ENCODE measurements around the gene MAN2C1.

Gene MAN2C1

DNA sequence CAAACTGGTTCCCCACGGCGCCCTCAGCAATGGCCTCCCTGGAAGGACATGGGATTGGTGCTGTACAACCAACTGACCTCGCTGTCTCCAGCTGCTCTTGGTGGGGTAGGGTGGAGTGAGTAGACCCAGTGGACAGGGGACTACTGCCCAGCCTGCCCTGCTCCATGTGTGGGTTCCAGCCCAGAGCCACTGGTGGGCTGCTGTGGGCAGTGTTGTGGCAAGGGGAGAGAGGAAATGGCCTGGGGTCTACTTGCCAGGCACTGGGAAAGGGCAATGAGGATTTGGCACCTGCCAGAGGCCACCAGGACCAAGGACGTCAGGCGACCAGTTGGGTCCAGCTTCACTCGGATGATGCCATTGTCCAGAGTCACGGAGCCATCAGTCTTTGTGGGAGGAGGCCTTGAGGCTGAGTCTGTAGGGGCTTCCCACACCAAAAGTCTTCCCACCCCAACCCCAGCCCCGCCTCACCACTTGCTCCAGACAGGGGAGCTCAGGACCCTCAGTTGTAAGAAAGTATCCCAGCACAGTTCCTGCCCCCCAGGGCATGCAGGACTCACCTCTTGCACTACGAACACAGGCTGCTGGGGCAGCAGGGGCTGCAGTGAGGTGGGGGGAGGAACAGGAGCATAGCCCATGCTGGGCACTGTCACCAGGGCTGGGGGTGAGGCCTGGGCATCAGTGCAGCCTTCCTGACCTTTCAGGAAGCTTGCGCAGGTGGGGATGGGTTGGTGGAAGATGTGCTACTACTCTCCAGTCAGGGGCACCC lies 9.5 kb downstream of the MAN2C1 start:
- no peak overlapping the region for H3K4ac ChIP-seq (ENCODE audit: low read length)
- H3K9ac ChIP-seq (ENCODE audit: low read depth, low read length, poor library complexity) = no peak overlapping the region
- H3K23ac ChIP-seq (ENCODE audit: low read depth, low read length, poor library complexity) = no peak overlapping the region
- peaks cover 38 to 76% of the 10 kb centered on the region in 2 donors for H3K36me3 ChIP-seq (replicated peaks in 1 of 2; ENCODE audit: control insufficient read depth in 2 of 2, insufficient read depth in 2 of 2, low read length in 2 of 2)
- no peak overlapping the region for H3K18ac ChIP-seq (ENCODE audit: low read length)
- no peak for DNase-seq (ENCODE audit: low spot score)
- WGBS, 2 donors (ENCODE audit: extremely low coverage in 2 of 2, insufficient read length in 2 of 2, insufficient replicate concordance in 1 of 2) = no CpG with 5 or more reads among the region's 10 CpGs
- H3K79me1 ChIP-seq (ENCODE audit: low read depth, low read length) = no peaks in the 10 kb centered on the region
- no peak overlapping the region for H2BK15ac ChIP-seq (ENCODE audit: low read length)
- H3K27me3 ChIP-seq (ENCODE audit: control insufficient read depth in 3 of 3, insufficient read depth in 3 of 3, low read depth in 1 of 3, low read length in 3 of 3) = no peaks in the 10 kb centered on the region
- peak overlapping the region; percentile 66 for H2BK5ac ChIP-seq (ENCODE audit: low read length)
- H3K14ac ChIP-seq (ENCODE audit: low read length) = no peak overlapping the region
- no peak overlapping the region for H2BK120ac ChIP-seq (ENCODE audit: low read depth, low read length)
- H3K4me1 ChIP-seq (ENCODE audit: control insufficient read depth in 2 of 2, insufficient read depth in 1 of 2, low read depth in 1 of 2, low read length in 2 of 2) = no peaks in the 10 kb centered on the region
- H3K4me3 ChIP-seq (ENCODE audit: low read length in 2 of 2) = no peak overlapping the region
- no peak overlapping the region for H2AFZ ChIP-seq (ENCODE audit: low read length)
- H4K8ac ChIP-seq (ENCODE audit: low read depth, low read length) = peak overlapping the region; percentile 43
- no peak overlapping the region for H2AK5ac ChIP-seq (ENCODE audit: low read depth, low read length)
- peaks cover 0 to 2% of the 10 kb centered on the region in 2 donors for H3K9me3 ChIP-seq (replicated peaks in 1 of 2; ENCODE audit: control insufficient read depth in 2 of 2, insufficient read depth in 1 of 2, low read depth in 1 of 2, low read length in 2 of 2)
- no peak overlapping the region for H2BK12ac ChIP-seq (ENCODE audit: low read length)
- H3K4me2 ChIP-seq (ENCODE audit: insufficient read depth, low read length, poor library complexity, severe bottlenecking) = no peak overlapping the region
- no peak overlapping the region for H3K27ac ChIP-seq (replicated peaks; ENCODE audit: low read length)
- H4K91ac ChIP-seq (ENCODE audit: low read depth, low read length, poor library complexity) = no peak overlapping the region

DNA sequence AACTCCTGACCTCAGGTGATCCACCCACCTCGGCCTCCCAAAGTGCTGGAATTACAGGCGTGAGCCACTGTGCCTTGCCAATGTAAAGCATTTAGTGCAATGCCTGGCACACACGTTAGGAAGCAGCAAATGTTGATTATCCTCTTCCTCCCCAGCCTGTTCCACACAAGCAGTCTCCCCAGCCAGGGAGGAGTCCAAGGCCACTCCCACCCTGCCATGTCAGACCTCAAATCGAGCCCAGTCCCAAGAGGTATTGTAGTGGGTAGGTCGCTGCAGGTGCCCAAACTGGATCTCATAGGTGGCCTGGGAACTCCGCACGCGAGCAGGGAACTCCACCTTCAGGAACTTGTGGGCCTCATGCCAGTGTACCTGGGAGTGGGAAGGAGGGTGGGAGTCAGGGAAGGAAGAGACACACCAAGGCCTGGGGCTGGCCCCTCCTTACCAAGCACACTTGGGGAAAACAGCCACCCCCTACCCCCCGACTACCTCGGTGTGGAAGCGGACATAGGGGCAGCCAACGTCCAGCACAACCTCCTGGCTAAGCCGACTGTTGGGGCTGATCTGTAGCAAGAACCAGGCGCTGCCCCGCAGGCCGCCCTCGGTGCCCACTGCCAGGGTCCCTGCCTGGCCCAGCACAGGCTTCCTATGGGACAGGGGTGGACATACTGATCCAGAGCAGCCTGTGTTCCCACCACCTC lies 10.3 kb downstream of the MAN2C1 start:
- Histone ChIP-seq H3K18ac (ENCODE audit: low read length) (no peak overlapping the region), H3K27me3 (ENCODE audit: control insufficient read depth in 3 of 3, insufficient read depth in 3 of 3, low read depth in 1 of 3, low read length in 3 of 3) (no peaks in the 10 kb centered on the region), H2AFZ (ENCODE audit: low read length) (no peak overlapping the region), H3K4me3 (ENCODE audit: low read length in 2 of 2) (peak overlapping the region in 1 of 2 donors; percentile 60), H3K4me1 (ENCODE audit: control insufficient read depth in 2 of 2, insufficient read depth in 1 of 2, low read depth in 1 of 2, low read length in 2 of 2) (no peaks in the 10 kb centered on the region), H2BK12ac (ENCODE audit: low read length) (no peak overlapping the region), H2BK120ac (ENCODE audit: low read depth, low read length) (no peak overlapping the region), H3K27ac (replicated peaks; ENCODE audit: low read length) (no peak overlapping the region), H3K9ac (ENCODE audit: low read depth, low read length, poor library complexity) (peak overlapping the region; percentile 30), H4K8ac (ENCODE audit: low read depth, low read length) (peak overlapping the region; percentile 43), H3K4me2 (ENCODE audit: insufficient read depth, low read length, poor library complexity, severe bottlenecking) (no peak overlapping the region), H3K79me1 (ENCODE audit: low read depth, low read length) (no peaks in the 10 kb centered on the region), H3K4ac (ENCODE audit: low read length) (no peak overlapping the region), H2BK15ac (ENCODE audit: low read length) (no peak overlapping the region), H2BK5ac (ENCODE audit: low read length) (peak overlapping the region; percentile 66), H3K14ac (ENCODE audit: low read length) (no peak overlapping the region), H4K91ac (ENCODE audit: low read depth, low read length, poor library complexity) (no peak overlapping the region), H3K9me3 (replicated peaks in 1 of 2; ENCODE audit: control insufficient read depth in 2 of 2, insufficient read depth in 1 of 2, low read depth in 1 of 2, low read length in 2 of 2) (peaks cover 0 to 2% of the 10 kb centered on the region in 2 donors), H2AK5ac (ENCODE audit: low read depth, low read length) (no peak overlapping the region), H3K36me3 (replicated peaks in 1 of 2; ENCODE audit: control insufficient read depth in 2 of 2, insufficient read depth in 2 of 2, low read length in 2 of 2) (peaks cover 36 to 74% of the 10 kb centered on the region in 2 donors), H3K23ac (ENCODE audit: low read depth, low read length, poor library complexity) (peak overlapping the region; percentile 80)
- DNase-seq (ENCODE audit: low spot score) = no peak
- no CpG with 5 or more reads among the region's 17 CpGs for WGBS, 2 donors (ENCODE audit: extremely low coverage in 2 of 2, insufficient read length in 2 of 2, insufficient replicate concordance in 1 of 2)

DNA sequence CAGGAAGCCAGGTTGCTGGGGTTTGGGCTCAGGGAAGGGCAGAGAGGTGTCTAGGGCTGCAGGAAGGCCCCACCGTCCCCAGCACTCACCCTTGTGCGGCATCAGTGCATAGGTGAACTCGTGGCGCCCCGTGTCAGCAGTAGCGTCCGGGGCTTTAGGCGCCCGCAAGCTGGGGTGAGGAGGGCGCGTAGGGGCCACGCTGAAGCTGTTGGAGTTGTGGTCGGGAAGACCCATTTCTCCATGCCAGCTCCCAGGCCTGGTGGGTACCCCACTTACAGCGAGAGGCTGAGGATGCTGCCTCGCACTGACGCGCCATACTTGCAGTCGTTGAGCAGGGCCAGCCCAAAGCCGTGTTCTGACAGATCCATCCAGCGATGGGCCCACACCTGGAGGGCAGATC lies 11.9 kb downstream of the MAN2C1 start:
- peaks cover 34 to 58% of the 10 kb centered on the region in 2 donors for H3K36me3 ChIP-seq (replicated peaks in 1 of 2; ENCODE audit: control insufficient read depth in 2 of 2, insufficient read depth in 2 of 2, low read length in 2 of 2)

DNA sequence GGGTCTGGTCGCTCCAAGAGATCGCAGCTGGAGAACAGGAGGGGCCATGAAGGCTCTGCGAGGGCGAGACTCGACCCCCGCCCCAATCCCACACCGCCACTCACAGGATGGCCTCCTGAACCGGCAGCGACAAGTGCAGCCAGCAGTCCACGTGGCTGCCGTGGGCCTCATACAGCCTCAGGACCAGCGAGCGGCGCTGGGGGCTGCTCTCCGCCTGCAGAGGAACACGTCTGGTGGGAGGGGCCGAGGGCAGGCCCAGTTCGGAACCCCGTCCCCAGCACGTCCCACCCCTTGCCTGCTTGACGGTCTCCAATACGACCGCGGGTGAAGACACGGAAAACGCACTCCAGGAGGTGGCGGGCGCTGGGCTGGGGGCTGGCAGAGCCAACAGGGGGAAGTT lies 12.4 kb downstream of the MAN2C1 start:
- Histone ChIP-seq H3K23ac (ENCODE audit: low read depth, low read length, poor library complexity) (peak overlapping the region; percentile 25), H3K27me3 (ENCODE audit: control insufficient read depth in 3 of 3, insufficient read depth in 3 of 3, low read depth in 1 of 3, low read length in 3 of 3) (no peaks in the 10 kb centered on the region), H3K4me2 (ENCODE audit: insufficient read depth, low read length, poor library complexity, severe bottlenecking) (no peak overlapping the region), H3K36me3 (replicated peaks in 1 of 2; ENCODE audit: control insufficient read depth in 2 of 2, insufficient read depth in 2 of 2, low read length in 2 of 2) (peaks cover 30 to 52% of the 10 kb centered on the region in 2 donors), H2BK120ac (ENCODE audit: low read depth, low read length) (no peak overlapping the region), H3K18ac (ENCODE audit: low read length) (no peak overlapping the region), H2AFZ (ENCODE audit: low read length) (no peak overlapping the region), H2BK5ac (ENCODE audit: low read length) (no peak overlapping the region), H3K14ac (ENCODE audit: low read length) (peak overlapping the region; percentile 21), H3K9me3 (replicated peaks in 1 of 2; ENCODE audit: control insufficient read depth in 2 of 2, insufficient read depth in 1 of 2, low read depth in 1 of 2, low read length in 2 of 2) (peaks cover 0 to 2% of the 10 kb centered on the region in 2 donors), H3K9ac (ENCODE audit: low read depth, low read length, poor library complexity) (no peak overlapping the region), H3K4me3 (ENCODE audit: low read length in 2 of 2) (no peak overlapping the region), H2AK5ac (ENCODE audit: low read depth, low read length) (no peak overlapping the region), H4K91ac (ENCODE audit: low read depth, low read length, poor library complexity) (no peak overlapping the region), H3K4ac (ENCODE audit: low read length) (no peak overlapping the region), H3K27ac (replicated peaks; ENCODE audit: low read length) (no peak overlapping the region), H3K4me1 (ENCODE audit: control insufficient read depth in 2 of 2, insufficient read depth in 1 of 2, low read depth in 1 of 2, low read length in 2 of 2) (no peaks in the 10 kb centered on the region), H4K8ac (ENCODE audit: low read depth, low read length) (no peak overlapping the region), H2BK12ac (ENCODE audit: low read length) (no peak overlapping the region), H3K79me1 (ENCODE audit: low read depth, low read length) (no peaks in the 10 kb centered on the region), H2BK15ac (ENCODE audit: low read length) (no peak overlapping the region)
- DNase-seq (ENCODE audit: low spot score) = no peak
- no CpG with 5 or more reads among the region's 28 CpGs for WGBS, 2 donors (ENCODE audit: extremely low coverage in 2 of 2, insufficient read length in 2 of 2, insufficient replicate concordance in 1 of 2)

More for the DNA sequence above, 11.9 kb downstream of the MAN2C1 start:
- H3K4me1 ChIP-seq (ENCODE audit: control insufficient read depth in 2 of 2, insufficient read depth in 1 of 2, low read depth in 1 of 2, low read length in 2 of 2) = no peaks in the 10 kb centered on the region
- WGBS, 2 donors (ENCODE audit: extremely low coverage in 2 of 2, insufficient read length in 2 of 2, insufficient replicate concordance in 1 of 2) = no CpG with 5 or more reads among the region's 20 CpGs
- no peak overlapping the region for H3K4ac ChIP-seq (ENCODE audit: low read length)
- H3K23ac ChIP-seq (ENCODE audit: low read depth, low read length, poor library complexity) = no peak overlapping the region
- no peak overlapping the region for H2AK5ac ChIP-seq (ENCODE audit: low read depth, low read length)
- H3K14ac ChIP-seq (ENCODE audit: low read length) = no peak overlapping the region
- H2AFZ ChIP-seq (ENCODE audit: low read length) = no peak overlapping the region
- H2BK15ac ChIP-seq (ENCODE audit: low read length) = no peak overlapping the region
- H2BK5ac ChIP-seq (ENCODE audit: low read length) = no peak overlapping the region
- H3K79me1 ChIP-seq (ENCODE audit: low read depth, low read length) = no peaks in the 10 kb centered on the region
- H2BK120ac ChIP-seq (ENCODE audit: low read depth, low read length) = no peak overlapping the region
- no peak for DNase-seq (ENCODE audit: low spot score)
- no peak overlapping the region for H3K18ac ChIP-seq (ENCODE audit: low read length)
- H3K9me3 ChIP-seq (replicated peaks in 1 of 2; ENCODE audit: control insufficient read depth in 2 of 2, insufficient read depth in 1 of 2, low read depth in 1 of 2, low read length in 2 of 2) = peaks cover 0 to 2% of the 10 kb centered on the region in 2 donors
- H2BK12ac ChIP-seq (ENCODE audit: low read length) = no peak overlapping the region
- no peak overlapping the region for H4K8ac ChIP-seq (ENCODE audit: low read depth, low read length)
- no peak overlapping the region for H3K9ac ChIP-seq (ENCODE audit: low read depth, low read length, poor library complexity)
- H3K4me3 ChIP-seq (ENCODE audit: low read length in 2 of 2) = no peak overlapping the region
- no peak overlapping the region for H3K4me2 ChIP-seq (ENCODE audit: insufficient read depth, low read length, poor library complexity, severe bottlenecking)
- no peak overlapping the region for H3K27ac ChIP-seq (replicated peaks; ENCODE audit: low read length)
- H3K27me3 ChIP-seq (ENCODE audit: control insufficient read depth in 3 of 3, insufficient read depth in 3 of 3, low read depth in 1 of 3, low read length in 3 of 3) = no peaks in the 10 kb centered on the region
- no peak overlapping the region for H4K91ac ChIP-seq (ENCODE audit: low read depth, low read length, poor library complexity)

Data from neuronal stem cell (in vitro differentiated cells).